Measurements from ENCODE around the gene TSPO2.

- TF ChIP-seq CTCF (IDR thresholded peaks at IDR 0.05) (peak; percentile 51 to 76 (median 66)), POLR2A (IDR thresholded peaks at IDR 0.05) (peak; percentile 36)
These were observed 2.9 kb upstream of the TSPO2 start, which contains the start of gene UNC5CL for GRCh38 chr6:41039060-41039998.
